ENCODE results near the gene XRRA1. TPM values are rescaled to one million over a fixed set of nuclear protein-coding genes. Genes with fewer than 3 reads are reported as not detected.
"Not testable (repeated sequence)": the region's sequence is repeated elsewhere in the genome, so short reads cannot be mapped to it uniquely, and the experiment has no call there.

Gene XRRA1
- total RNA-seq, 1 experiment from 2014 or later: 7.3 TPM

DNA sequence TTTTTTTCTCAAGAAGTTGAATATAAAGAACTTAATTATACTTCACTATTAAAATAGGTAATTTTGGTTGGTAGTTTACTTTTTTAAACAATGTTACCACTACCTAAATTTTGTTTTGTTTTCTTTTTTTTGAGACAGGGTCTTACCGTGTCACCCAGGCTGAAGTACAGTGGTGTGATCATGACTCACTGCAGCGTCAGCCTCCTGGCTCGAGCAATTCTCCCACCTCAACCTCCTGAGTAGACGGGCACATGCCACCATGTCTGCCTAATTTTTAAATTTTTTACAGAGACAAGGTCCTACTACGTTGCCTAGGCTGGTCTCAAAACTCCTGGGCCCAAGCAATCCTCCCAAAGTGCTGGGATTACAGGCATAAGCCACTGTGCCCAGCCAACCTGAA is 17.8 kb upstream of the XRRA1 start:
- POLR2A ChIA-PET (ENCODE audit: low non-redundant PET): no interaction called here

DNA sequence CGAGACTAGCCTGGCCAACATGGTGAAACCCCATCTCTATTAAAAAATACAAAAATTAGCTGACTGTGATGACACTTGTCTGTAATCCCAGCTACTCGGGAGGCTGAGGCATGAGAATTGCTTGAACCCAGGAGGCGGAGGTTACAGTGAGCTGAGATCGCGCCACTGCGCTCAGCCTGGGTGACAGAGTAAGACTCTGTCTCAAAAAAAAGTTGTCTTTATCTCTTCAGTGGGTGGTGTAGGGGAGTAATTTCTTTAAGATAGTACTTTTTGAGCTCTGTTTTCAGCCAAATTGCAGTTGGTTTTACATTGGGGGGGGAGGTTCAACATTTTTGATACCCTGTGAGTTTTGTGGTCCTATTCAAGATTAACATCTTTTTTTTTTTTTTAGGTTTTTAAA is 11.2 kb upstream of the XRRA1 start:
- BruUV-seq (replicated peaks); intact Hi-C loops (cut with micrococcal nuclease; ENCODE audit: unreplicated experiment); CTCF ChIA-PET; H3K4me3 ChIP-seq (ENCODE audit: low read depth, low read length, poor library complexity, severe bottlenecking); H3K27me3 ChIP-seq (replicated peaks; ENCODE audit: insufficient read depth, low read depth, low read length, poor library complexity); H3K36me3 ChIP-seq (ENCODE audit: insufficient read depth, low read length, poor library complexity, severe bottlenecking); DNase-seq (ENCODE audit: low spot score); H3K9me3 ChIP-seq (ENCODE audit: low read depth, low read length, poor library complexity, severe bottlenecking): not testable (repeated sequence)
- Histone ChIP-seq H3K27ac (ENCODE audit: low read depth, low read length, poor library complexity, severe bottlenecking) (peak overlapping the region; percentile 3), H3K4me1 (ENCODE audit: insufficient read depth, low read length, poor library complexity, severe bottlenecking) (peaks cover 19% of the 10 kb centered on the region)
- POLR2A ChIA-PET (ENCODE audit: low non-redundant PET): interaction anchor here (0.7 kb wide), 1 partner anchor 18 kb away, joined by 10 read pairs; no protein-coding TSS in a partner anchor

More for the DNA sequence above, 17.8 kb upstream of the XRRA1 start:
- intact Hi-C loops (cut with micrococcal nuclease; ENCODE audit: unreplicated experiment): no loop called here
- CTCF ChIA-PET: no interaction called here
- BruUV-seq (replicated peaks): no TSS peak
- no peaks in the 10 kb centered on the region for H3K27me3 ChIP-seq (replicated peaks; ENCODE audit: insufficient read depth, low read depth, low read length, poor library complexity)
- no peaks in the 10 kb centered on the region for H3K9me3 ChIP-seq (ENCODE audit: low read depth, low read length, poor library complexity, severe bottlenecking)
- no peak for DNase-seq (ENCODE audit: low spot score)
- peaks cover 5% of the 10 kb centered on the region for H3K4me1 ChIP-seq (ENCODE audit: insufficient read depth, low read length, poor library complexity, severe bottlenecking)
- no peak overlapping the region for H3K27ac ChIP-seq (ENCODE audit: low read depth, low read length, poor library complexity, severe bottlenecking)
- H3K4me3 ChIP-seq (ENCODE audit: low read depth, low read length, poor library complexity, severe bottlenecking): no peak overlapping the region
- TF ChIP-seq, protein P1, sequence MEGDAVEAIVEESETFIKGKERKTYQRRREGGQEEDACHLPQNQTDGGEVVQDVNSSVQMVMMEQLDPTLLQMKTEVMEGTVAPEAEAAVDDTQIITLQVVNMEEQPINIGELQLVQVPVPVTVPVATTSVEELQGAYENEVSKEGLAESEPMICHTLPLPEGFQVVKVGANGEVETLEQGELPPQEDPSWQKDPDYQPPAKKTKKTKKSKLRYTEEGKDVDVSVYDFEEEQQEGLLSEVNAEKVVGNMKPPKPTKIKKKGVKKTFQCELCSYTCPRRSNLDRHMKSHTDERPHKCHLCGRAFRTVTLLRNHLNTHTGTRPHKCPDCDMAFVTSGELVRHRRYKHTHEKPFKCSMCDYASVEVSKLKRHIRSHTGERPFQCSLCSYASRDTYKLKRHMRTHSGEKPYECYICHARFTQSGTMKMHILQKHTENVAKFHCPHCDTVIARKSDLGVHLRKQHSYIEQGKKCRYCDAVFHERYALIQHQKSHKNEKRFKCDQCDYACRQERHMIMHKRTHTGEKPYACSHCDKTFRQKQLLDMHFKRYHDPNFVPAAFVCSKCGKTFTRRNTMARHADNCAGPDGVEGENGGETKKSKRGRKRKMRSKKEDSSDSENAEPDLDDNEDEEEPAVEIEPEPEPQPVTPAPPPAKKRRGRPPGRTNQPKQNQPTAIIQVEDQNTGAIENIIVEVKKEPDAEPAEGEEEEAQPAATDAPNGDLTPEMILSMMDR (conservative IDR thresholded peaks at IDR 0.05; ENCODE audit: low read depth, low read length): no peak
- TF ChIP-seq EZH2 (IDR thresholded peaks at IDR 0.05; ENCODE audit: borderline replicate concordance, low read depth, low read length, poor library complexity, severe bottlenecking): no peak
- H3K36me3 ChIP-seq (ENCODE audit: insufficient read depth, low read length, poor library complexity, severe bottlenecking): peaks cover 47% of the 10 kb centered on the region

DNA sequence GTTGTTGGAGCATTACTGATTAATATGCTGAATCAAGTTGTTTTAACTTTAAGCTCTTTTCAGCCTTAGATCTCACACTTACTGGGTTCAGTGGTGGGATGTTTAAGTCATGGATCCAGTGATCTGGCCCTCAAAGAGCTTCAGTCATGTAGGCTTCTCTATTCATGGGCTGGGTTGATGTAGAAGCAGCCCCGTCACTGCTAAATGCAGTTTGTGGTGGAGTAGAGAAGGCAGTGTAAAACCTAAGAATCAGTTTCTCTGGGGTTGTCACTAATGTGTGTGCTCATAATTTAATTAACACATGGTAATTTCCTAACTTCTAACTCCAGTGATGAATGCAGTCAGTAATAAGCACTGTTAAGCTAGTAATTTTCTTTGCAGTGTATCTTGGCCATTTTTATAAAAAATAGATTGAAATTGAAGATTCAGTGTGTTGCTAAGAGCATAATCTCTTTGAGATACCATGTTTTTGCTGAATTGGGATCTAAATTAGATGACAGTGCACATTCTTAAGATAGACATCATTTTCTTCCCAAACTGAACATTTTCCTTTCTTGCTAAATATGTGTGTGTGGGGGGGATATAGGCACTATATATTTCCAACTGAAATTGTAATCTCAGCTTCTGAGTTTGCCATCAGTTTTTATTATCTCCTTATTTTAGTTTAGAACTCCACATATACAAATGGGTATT is 9.2 kb upstream of the XRRA1 start:
- TF ChIP-seq, protein P1 (conservative IDR thresholded peaks at IDR 0.05; ENCODE audit: low read depth, low read length): no peak
- TF ChIP-seq EZH2 (IDR thresholded peaks at IDR 0.05; ENCODE audit: borderline replicate concordance, low read depth, low read length, poor library complexity, severe bottlenecking): no peak
- POLR2A ChIA-PET (ENCODE audit: low non-redundant PET): no interaction called here
- H3K36me3 ChIP-seq (ENCODE audit: insufficient read depth, low read length, poor library complexity, severe bottlenecking): peaks cover 7% of the 10 kb centered on the region
- H3K27ac ChIP-seq (ENCODE audit: low read depth, low read length, poor library complexity, severe bottlenecking): peak overlapping the region; percentile 14
- intact Hi-C loops (cut with micrococcal nuclease; ENCODE audit: unreplicated experiment): no loop called here
- H3K27me3 ChIP-seq (replicated peaks; ENCODE audit: insufficient read depth, low read depth, low read length, poor library complexity): no peaks in the 10 kb centered on the region
- CTCF ChIA-PET: no interaction called here
- H3K4me1 ChIP-seq (ENCODE audit: insufficient read depth, low read length, poor library complexity, severe bottlenecking): peaks cover 19% of the 10 kb centered on the region
- no peak for DNase-seq (ENCODE audit: low spot score)
- no peak overlapping the region for H3K4me3 ChIP-seq (ENCODE audit: low read depth, low read length, poor library complexity, severe bottlenecking)
- no TSS peak for BruUV-seq (replicated peaks)
- H3K9me3 ChIP-seq (ENCODE audit: low read depth, low read length, poor library complexity, severe bottlenecking): peaks cover 6% of the 10 kb centered on the region
